Measurements from ENCODE around the gene TEN1.

TEN1 gene

DNA sequence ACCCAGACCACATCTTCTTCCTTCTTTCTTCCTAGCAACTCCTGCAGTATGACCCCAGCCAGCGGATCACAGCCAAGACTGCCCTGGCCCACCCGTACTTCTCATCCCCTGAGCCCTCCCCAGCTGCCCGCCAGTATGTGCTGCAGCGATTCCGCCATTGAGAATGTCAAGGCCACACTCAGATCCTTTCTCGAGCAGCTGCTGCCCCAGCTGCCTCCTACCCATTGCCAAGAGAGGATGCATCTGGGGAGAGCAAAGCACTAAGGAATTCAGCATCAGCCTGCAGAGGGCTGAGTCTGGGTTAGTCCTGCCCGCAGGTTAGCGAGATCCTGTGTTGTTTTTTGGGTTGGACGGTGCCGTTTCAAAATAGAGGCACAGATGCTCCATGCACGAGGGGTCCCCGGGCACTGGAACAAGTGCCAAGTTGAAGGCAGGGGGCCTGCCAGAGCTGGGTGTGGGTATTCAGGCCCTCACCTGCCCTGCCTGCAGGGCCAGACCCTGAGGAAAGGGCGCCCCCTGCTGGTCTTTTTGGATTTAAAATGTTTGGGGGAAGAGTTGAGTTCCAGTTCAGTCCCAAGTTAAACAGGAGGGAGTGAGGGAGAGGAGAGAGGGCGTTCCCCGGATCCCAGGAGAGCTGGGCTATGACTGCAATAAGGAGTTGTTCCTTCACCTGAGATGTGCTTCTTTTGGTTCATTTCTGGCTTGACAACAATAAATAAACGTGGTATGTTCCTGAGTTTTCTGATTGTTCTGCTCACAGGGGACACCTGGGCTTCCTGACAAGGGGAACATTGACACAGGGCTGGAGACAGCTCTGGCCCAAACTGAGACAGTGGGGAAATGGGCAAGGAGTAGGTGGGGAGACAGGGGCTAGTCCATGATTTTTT lies 26.5 kb downstream of the TEN1 start:
- Histone ChIP-seq H3K9me3 (ENCODE audit: control insufficient read depth, low read length) (no peaks in the 10 kb centered on the region), H3K36me3 (ENCODE audit: control insufficient read depth, insufficient read depth, low read length) (peaks cover 3% of the 10 kb centered on the region), H3K27ac (ENCODE audit: insufficient read depth, low read length, poor library complexity, severe bottlenecking) (no peak overlapping the region), H3K27me3 (replicated peaks; ENCODE audit: control insufficient read depth, insufficient read depth, low read length, poor library complexity, severe bottlenecking) (no peaks in the 10 kb centered on the region), H3K4me3 (ENCODE audit: insufficient read depth, low read depth, low read length, poor library complexity, severe bottlenecking) (no peak overlapping the region), H3K4me1 (ENCODE audit: control insufficient read depth, insufficient read depth, low read length, poor library complexity, severe bottlenecking) (no peaks in the 10 kb centered on the region)
- DNase-seq, result peak; percentile 51 to 74 (median 60)

DNA sequence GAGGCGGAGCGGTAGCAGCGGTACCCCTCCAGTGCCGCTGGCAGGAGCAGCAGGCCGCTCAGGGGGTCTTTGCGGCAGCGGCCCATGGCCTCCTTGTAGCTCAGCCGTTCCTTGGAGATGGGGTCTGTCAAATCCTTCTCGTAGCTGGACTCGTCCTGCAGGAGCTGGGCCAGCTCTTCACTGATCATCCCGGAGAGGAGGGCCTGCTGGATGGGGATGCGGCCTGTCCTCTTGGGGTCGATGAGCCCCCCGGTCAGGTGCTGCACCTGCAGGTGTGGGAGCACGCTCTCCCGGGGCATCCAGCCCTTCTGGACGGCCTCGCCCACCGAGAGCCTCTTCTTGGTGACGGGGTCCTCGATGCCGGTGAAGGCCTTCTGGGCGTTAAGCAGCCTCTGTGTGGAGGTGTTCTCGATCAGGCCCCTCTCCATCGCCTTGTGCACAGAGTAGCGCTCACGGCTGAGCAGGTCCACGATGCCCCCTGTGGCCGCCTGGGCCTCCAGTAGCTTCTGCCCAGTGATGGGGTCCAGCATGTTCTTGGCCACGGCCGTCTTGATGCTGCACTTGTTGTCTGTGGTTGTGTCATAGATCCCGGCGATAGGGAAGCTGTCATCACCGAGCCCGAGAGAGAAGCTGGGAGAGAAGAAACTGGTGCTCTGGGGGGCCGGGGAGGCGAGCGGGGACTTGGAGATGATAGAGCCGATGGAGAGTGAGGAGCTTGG lies 28.2 kb downstream of the TEN1 start:
- Histone ChIP-seq H3K27ac (ENCODE audit: insufficient read depth, low read length, poor library complexity, severe bottlenecking) (no peak overlapping the region), H3K27me3 (replicated peaks; ENCODE audit: control insufficient read depth, insufficient read depth, low read length, poor library complexity, severe bottlenecking) (no peaks in the 10 kb centered on the region), H3K4me1 (ENCODE audit: control insufficient read depth, insufficient read depth, low read length, poor library complexity, severe bottlenecking) (no peaks in the 10 kb centered on the region), H3K36me3 (ENCODE audit: control insufficient read depth, insufficient read depth, low read length) (no peaks in the 10 kb centered on the region), H3K4me3 (ENCODE audit: insufficient read depth, low read depth, low read length, poor library complexity, severe bottlenecking) (no peak overlapping the region), H3K9me3 (ENCODE audit: control insufficient read depth, low read length) (no peaks in the 10 kb centered on the region)
- no peak for DNase-seq

DNA sequence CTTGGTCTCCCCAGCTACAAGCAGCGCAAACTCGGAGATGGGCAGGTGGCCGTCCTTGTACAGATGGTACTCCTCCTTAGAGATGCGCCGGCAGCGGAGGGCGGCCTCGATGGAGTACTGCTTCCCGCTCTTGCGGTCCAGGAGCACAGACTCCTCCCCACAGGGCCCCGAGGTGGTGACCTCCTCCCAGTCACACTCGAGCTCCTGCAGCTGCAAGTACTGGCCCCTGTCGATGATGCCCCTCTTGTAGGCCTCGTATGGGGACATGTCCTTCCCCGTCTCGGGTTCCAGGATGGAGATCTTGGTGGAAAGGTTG lies 28.8 kb downstream of the TEN1 start:
- Histone ChIP-seq H3K27me3 (replicated peaks; ENCODE audit: control insufficient read depth, insufficient read depth, low read length, poor library complexity, severe bottlenecking) (no peaks in the 10 kb centered on the region), H3K4me3 (ENCODE audit: insufficient read depth, low read depth, low read length, poor library complexity, severe bottlenecking) (no peak overlapping the region), H3K36me3 (ENCODE audit: control insufficient read depth, insufficient read depth, low read length) (no peaks in the 10 kb centered on the region), H3K9me3 (ENCODE audit: control insufficient read depth, low read length) (no peaks in the 10 kb centered on the region), H3K27ac (ENCODE audit: insufficient read depth, low read length, poor library complexity, severe bottlenecking) (no peak overlapping the region), H3K4me1 (ENCODE audit: control insufficient read depth, insufficient read depth, low read length, poor library complexity, severe bottlenecking) (no peaks in the 10 kb centered on the region)
- DNase-seq, result no peak

DNA sequence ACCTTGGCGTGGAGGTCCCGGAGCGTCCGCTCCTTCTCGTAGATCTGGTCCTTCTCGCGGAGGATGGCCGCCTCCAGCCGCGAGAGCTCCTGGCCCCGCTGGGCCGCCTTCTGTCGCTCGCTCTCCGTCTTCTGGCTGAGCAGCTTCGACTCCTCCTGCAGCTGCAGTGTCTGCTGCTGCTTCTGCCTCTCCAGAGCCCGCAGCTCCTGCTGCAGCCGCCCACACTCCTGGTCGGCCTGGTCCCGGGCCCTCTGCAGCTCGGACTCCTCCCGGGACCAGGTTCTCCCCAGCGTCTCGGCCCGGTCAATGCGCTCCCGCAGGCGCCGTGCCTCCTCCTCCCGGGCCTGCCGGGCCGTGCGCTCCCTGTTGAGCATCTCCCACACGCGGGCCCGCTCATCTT lies 29.2 kb downstream of the TEN1 start:
- Histone ChIP-seq H3K4me3 (ENCODE audit: insufficient read depth, low read depth, low read length, poor library complexity, severe bottlenecking) (no peak overlapping the region), H3K27ac (ENCODE audit: insufficient read depth, low read length, poor library complexity, severe bottlenecking) (no peak overlapping the region), H3K27me3 (replicated peaks; ENCODE audit: control insufficient read depth, insufficient read depth, low read length, poor library complexity, severe bottlenecking) (no peaks in the 10 kb centered on the region), H3K36me3 (ENCODE audit: control insufficient read depth, insufficient read depth, low read length) (no peaks in the 10 kb centered on the region), H3K9me3 (ENCODE audit: control insufficient read depth, low read length) (no peaks in the 10 kb centered on the region), H3K4me1 (ENCODE audit: control insufficient read depth, insufficient read depth, low read length, poor library complexity, severe bottlenecking) (no peaks in the 10 kb centered on the region)
- no peak for DNase-seq

DNA sequence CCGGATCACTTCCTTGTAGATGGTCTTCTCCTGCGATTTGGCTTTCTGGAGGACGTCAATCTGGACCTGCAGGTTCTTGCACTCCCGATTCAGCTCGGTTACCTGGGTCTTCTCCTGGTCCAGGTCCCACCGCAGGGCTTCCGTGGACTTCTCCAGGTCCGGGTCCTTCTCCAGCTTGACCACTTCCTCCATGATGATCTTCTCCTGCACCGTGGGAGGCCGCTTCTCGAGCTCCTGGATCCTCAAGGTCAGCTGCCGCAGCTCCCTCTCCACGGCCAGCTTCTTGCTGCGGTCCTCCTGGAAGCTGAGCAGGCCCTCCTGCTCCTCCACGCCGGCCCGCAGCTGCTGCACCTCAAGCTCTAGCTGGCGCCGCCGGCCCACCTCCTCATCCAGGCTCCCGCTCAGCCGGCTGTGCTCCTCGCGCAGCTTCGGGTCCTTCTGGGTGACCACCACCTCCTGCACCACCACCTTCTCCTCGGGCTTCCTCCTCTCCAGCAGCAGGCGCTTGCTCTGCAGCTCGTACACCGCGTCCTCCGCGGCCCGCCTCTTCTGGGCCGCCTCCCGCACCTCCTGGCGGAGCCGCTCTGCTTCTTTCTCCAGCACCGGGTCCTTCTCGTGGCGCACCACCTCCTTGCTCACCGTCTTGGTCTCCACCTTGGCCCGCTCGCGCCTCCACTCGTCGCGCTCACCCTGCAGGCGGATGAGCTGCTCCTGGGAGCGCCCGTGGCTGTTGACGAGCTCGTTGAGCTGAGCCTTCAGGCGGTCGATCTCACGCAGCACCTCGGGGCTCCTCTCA lies 29.8 kb downstream of the TEN1 start:
- no peak overlapping the region for H3K4me3 ChIP-seq (ENCODE audit: insufficient read depth, low read depth, low read length, poor library complexity, severe bottlenecking)
- DNase-seq, result no peak
- no peaks in the 10 kb centered on the region for H3K36me3 ChIP-seq (ENCODE audit: control insufficient read depth, insufficient read depth, low read length)
- no peak overlapping the region for H3K27ac ChIP-seq (ENCODE audit: insufficient read depth, low read length, poor library complexity, severe bottlenecking)
- H3K9me3 ChIP-seq (ENCODE audit: control insufficient read depth, low read length), result no peaks in the 10 kb centered on the region
- H3K4me1 ChIP-seq (ENCODE audit: control insufficient read depth, insufficient read depth, low read length, poor library complexity, severe bottlenecking), result no peaks in the 10 kb centered on the region
- H3K27me3 ChIP-seq (replicated peaks; ENCODE audit: control insufficient read depth, insufficient read depth, low read length, poor library complexity, severe bottlenecking), result no peaks in the 10 kb centered on the region

DNA sequence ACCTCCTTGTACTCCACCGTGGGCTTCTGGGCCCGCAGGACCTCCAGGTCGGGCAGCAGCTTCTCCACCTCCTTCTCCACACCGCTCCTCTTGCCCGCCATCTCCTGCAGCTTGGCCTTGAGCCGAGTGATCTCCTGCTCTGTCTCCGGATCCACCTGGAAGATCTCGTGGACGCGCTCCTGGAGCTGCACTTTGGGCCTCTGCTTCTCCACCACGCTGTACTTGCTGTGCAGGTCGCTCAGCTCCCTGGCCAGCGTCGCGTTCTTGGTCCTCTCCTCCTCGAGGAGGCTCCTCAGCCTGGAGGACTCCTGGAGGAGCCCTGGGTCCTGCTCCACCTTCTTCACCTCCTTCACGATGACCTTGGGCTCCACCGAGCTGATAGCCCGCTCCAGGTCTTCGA lies 30.4 kb downstream of the TEN1 start:
- H3K9me3 ChIP-seq (ENCODE audit: control insufficient read depth, low read length), result no peaks in the 10 kb centered on the region
- H3K27ac ChIP-seq (ENCODE audit: insufficient read depth, low read length, poor library complexity, severe bottlenecking), result no peak overlapping the region
- no peak for DNase-seq
- H3K36me3 ChIP-seq (ENCODE audit: control insufficient read depth, insufficient read depth, low read length), result no peaks in the 10 kb centered on the region
- H3K4me1 ChIP-seq (ENCODE audit: control insufficient read depth, insufficient read depth, low read length, poor library complexity, severe bottlenecking), result no peaks in the 10 kb centered on the region
- H3K4me3 ChIP-seq (ENCODE audit: insufficient read depth, low read depth, low read length, poor library complexity, severe bottlenecking), result no peak overlapping the region
- H3K27me3 ChIP-seq (replicated peaks; ENCODE audit: control insufficient read depth, insufficient read depth, low read length, poor library complexity, severe bottlenecking), result no peaks in the 10 kb centered on the region

DNA sequence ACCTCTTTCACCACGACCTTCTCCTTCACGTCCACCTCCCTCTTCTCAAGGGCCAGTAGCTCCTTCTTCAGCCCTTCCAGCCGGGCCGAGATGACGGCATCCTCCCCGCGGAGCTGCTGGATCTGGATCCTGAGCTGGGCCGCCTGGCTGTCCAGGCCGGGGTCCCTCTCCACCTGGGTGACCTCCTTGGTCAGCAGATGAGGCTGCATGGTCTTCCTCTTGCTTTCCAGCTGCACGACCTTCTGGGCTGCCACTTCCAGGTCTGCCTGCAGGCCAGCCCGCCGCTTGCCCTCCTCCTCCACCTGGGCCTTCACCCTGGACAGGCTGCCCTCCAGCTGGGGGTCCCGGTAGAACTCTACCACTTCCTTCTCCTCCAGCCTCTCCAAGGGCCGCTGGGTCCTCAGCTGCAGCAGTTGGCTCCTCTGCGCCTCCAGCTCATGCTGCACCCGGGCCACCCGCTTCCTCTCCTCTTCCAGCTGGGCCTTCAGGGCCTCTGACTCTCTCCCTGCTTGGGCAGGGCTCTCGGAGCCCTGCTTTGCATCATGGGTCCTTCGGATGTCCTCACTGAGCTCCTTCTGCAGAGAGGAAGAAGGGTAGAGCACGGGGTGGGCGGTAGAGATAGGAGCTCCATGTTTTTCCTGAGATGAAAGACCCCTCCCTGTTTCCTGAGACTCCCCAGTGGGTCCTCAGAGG lies 31.1 kb downstream of the TEN1 start:
- H3K9me3 ChIP-seq (ENCODE audit: control insufficient read depth, low read length), result no peaks in the 10 kb centered on the region
- H3K27me3 ChIP-seq (replicated peaks; ENCODE audit: control insufficient read depth, insufficient read depth, low read length, poor library complexity, severe bottlenecking), result no peaks in the 10 kb centered on the region
- no peak overlapping the region for H3K27ac ChIP-seq (ENCODE audit: insufficient read depth, low read length, poor library complexity, severe bottlenecking)
- no peak overlapping the region for H3K4me3 ChIP-seq (ENCODE audit: insufficient read depth, low read depth, low read length, poor library complexity, severe bottlenecking)
- H3K4me1 ChIP-seq (ENCODE audit: control insufficient read depth, insufficient read depth, low read length, poor library complexity, severe bottlenecking), result no peaks in the 10 kb centered on the region
- H3K36me3 ChIP-seq (ENCODE audit: control insufficient read depth, insufficient read depth, low read length), result no peaks in the 10 kb centered on the region
- DNase-seq, result no peak

DNA sequence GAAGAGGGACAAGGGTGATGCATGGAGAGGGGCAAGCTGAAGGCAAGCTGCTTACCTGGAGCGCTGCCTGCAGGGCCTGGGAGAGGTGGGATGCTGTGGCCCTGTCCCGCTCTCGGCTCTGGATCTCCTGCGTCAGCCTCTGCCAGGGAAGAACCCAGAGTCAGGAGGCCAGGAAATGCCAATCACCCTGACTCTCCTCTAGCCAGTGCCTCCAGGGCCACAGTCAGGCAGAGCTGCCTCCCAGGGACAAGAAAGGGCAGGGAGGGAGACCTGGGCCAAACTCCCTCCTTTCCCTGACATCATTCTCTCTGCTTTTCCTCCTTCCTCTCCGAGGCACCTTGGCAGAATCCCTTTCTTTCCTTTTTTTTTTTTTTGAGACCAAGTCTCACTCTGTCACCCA lies 32.9 kb downstream of the TEN1 start:
- H3K4me3 ChIP-seq (ENCODE audit: insufficient read depth, low read depth, low read length, poor library complexity, severe bottlenecking), result no peak overlapping the region
- H3K27ac ChIP-seq (ENCODE audit: insufficient read depth, low read length, poor library complexity, severe bottlenecking), result no peak overlapping the region
- no peaks in the 10 kb centered on the region for H3K4me1 ChIP-seq (ENCODE audit: control insufficient read depth, insufficient read depth, low read length, poor library complexity, severe bottlenecking)
- no peaks in the 10 kb centered on the region for H3K9me3 ChIP-seq (ENCODE audit: control insufficient read depth, low read length)
- no peaks in the 10 kb centered on the region for H3K27me3 ChIP-seq (replicated peaks; ENCODE audit: control insufficient read depth, insufficient read depth, low read length, poor library complexity, severe bottlenecking)
- DNase-seq, result no peak
- no peaks in the 10 kb centered on the region for H3K36me3 ChIP-seq (ENCODE audit: control insufficient read depth, insufficient read depth, low read length)

DNA sequence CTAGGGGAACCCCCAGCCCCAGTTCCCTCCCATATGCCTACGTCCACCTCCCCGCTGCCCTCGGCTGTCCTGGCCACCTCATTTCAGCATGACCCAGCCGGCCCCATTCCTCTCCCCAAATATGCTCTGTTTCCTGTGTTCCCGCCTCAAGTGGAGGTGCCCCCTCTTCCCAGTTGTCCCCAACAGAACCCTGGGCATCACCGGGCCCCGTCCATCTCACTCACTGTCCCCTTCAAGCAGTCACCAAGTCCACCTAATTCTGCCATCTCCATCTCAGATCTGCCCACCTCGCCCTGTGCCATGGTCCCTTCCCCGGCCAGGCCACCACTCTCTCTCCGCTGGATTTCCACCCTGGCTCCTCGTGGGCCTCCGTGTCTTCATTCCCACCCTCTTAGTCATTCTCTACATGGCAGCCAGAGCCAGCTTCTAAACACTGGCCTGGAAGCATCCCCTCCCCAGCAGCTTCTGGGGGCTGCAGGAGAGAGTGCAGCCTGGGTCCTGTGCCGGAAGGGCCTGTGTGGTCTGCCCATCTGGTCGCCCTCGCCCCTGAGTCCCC lies 34.4 kb downstream of the TEN1 start:
- DNase-seq, result no peak
- Histone ChIP-seq H3K4me1 (ENCODE audit: control insufficient read depth, insufficient read depth, low read length, poor library complexity, severe bottlenecking) (no peaks in the 10 kb centered on the region), H3K27me3 (replicated peaks; ENCODE audit: control insufficient read depth, insufficient read depth, low read length, poor library complexity, severe bottlenecking) (no peaks in the 10 kb centered on the region), H3K36me3 (ENCODE audit: control insufficient read depth, insufficient read depth, low read length) (no peaks in the 10 kb centered on the region), H3K27ac (ENCODE audit: insufficient read depth, low read length, poor library complexity, severe bottlenecking) (no peak overlapping the region), H3K4me3 (ENCODE audit: insufficient read depth, low read depth, low read length, poor library complexity, severe bottlenecking) (no peak overlapping the region), H3K9me3 (ENCODE audit: control insufficient read depth, low read length) (no peaks in the 10 kb centered on the region)

Data from effector memory CD4-positive, alpha-beta T cell (primary cell).